Lung microvascular endothelial cell (primary cell): ENCODE data around the gene SYCE1. TPM values are rescaled to one million over a fixed set of nuclear protein-coding genes. Genes with fewer than 3 reads are reported as not detected.
"Not testable (repeated sequence)": the region's sequence is repeated elsewhere in the genome, so short reads cannot be mapped to it uniquely, and the experiment has no call there.

Experiments used
- DNase-seq, 2 donors: peaks; one replicate each; pipeline versions ENCODE4 v3.0.0 to v3.0.0-alpha.2; 2010; ENCODE audit warnings: low read depth in 2 of 2
- total RNA-seq: library from RNA; depleted of rRNA; stranded (reverse); fragments of >200 nt; gene quantifications from 2 replicates; pipeline ENCODE4 v1.2.1, GENCODE V29; 2014

SYCE1 gene, protein sequence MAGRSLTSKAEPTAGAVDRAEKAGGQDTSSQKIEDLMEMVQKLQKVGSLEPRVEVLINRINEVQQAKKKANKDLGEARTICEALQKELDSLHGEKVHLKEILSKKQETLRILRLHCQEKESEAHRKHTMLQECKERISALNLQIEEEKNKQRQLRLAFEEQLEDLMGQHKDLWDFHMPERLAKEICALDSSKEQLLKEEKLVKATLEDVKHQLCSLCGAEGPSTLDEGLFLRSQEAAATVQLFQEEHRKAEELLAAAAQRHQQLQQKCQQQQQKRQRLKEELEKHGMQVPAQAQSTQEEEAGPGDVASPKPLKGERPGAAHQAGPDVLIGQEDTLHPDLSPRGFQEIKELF
- total RNA-seq: not detected in 2 replicates

DNA sequence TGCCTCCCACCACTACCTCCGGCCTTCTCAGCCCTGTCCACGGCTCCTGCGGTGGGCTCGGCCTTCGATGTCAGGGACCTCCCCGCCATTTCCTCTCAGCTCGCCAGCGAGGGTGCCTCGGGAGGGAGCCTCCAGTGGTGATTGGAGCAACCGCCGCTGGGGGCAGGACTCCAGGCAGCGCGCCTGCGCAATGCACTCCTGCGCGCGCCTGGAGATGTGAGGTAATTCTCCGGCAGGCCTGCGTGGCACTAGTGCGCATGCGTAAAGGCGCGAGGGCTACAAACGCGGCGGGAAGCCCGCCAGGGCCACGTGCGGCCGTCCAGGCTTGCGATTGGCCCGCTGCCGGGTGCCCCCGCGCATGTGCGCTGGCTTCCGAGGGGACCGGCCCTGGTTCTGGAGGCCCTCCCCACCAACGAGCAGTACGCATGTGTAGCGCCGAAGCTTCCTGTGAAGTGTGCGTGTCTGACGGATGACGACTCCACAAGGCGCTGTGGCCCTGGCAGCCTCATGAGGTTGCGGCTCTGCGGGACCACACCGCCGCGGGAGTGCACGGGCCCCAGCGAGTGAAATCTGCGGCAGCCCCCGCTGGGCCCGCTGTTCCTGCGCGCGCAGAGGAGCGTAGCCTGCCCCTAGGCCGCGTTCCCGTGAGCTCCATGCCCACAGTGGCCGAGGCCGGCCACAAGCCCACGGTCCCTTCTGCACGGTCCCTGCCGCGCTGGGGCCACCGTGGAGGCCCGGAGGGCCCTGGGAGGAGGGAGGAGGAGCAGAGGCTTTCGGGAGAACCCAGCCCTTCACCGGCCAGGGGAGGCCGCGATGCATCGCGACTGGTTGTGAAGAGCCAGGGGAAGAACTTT is at the start of gene SYCE1:
TSS of gene SYCE1 (minus strand) at position 143 of the 854 bp plus-strand sequence. CDS start at position 89, 54 bp downstream.
- no peak for DNase-seq

- no peak for DNase-seq
Observed at GRCh38 chr10:133614830-133615580, 49.6 kb upstream of the SYCE1 start.

DNA sequence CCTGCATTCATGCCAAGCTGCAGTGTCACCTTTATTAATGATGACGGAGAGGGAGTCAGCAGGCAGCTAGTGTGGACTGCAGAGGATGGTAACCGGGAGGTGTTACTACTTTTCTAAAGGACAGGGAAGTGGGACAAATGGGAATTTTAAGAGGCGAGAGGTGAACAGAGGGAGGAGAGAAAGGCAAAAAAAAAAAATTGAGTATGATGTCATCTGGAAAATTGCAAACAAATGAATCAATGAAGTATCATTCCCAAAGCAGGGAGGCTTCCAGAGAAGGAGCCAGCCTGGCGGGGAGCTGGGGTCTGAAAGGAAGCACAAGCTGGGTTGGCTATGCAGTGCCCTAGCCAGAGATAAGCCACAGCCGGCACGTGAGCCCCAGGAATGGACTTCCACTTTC is 48.3 kb upstream of the SYCE1 start:
- DNase-seq: no peak

DNA sequence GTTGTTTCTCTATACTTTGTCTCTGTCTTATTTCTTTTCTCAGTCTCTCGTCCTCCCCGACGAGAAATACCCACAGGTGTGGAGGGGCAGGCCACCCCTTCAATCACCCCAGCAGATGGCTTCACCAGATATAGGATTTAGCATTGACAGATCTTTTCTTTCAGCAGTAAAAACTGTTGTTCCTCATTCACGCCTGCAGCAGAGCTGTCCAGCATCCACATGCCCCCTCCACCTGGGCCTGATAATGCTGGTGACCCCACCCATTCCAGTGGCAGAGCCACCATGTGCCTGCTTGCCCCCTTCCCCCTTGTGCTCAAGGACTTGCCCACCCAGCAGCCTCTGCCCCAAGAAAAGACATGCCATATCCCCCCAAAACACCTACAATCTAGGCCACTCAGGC is 45.7 kb upstream of the SYCE1 start:
- DNase-seq: no peak

GRCh38 chr10:133608855-133609254 is 43.5 kb upstream of the SYCE1 start:
- peak; percentile 24 to 35 for DNase-seq

- not testable (repeated sequence) for DNase-seq
Observed at GRCh38 chr10:133603434-133603833, 38.1 kb upstream of the SYCE1 start.

GRCh38 chr10:133600657-133601056 is 35.3 kb upstream of the SYCE1 start:
- DNase-seq: no peak

DNA sequence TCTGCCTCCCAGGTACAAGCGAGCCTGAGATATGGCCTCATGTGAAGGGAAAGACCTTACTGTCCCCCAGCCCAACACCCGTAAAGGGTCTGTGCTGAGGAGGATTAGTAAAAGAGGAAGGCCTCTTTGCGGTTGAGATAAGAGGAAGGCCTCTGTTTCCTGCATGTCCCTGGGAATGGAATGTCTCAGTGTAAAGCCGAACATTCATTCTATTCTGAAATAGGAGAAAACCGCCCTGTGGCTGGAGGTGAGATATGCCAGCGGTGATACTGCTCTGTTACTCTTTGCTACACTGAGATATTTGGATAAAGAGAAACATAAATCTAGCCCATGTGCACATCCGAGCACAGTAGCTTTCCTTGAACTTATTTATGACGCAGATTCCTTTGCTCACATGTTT is 34.5 kb upstream of the SYCE1 start:
- not testable (repeated sequence) for DNase-seq

DNA sequence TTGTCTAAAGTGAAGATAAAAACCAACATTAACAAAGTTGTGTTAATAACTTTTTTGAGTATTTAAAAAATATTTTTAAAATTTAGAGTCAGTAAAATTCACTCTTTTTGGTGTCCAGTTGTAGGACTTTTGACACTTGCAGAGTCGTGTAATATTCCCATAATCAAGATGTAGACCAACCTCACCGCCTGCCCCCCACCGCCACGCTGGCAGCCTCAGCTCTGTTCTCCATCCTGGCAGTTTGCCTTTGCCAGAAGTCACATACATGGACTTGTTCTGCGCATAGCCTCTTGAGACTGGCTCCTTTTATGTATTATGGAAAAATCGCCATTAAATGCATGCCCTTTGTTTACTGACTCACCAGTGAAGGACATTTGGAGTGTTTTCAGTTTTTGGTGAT is 27.3 kb upstream of the SYCE1 start:
- DNase-seq: no peak

GRCh38 chr10:133590970-133591359 is 25.6 kb upstream of the SYCE1 start:
- DNase-seq: no peak

DNA sequence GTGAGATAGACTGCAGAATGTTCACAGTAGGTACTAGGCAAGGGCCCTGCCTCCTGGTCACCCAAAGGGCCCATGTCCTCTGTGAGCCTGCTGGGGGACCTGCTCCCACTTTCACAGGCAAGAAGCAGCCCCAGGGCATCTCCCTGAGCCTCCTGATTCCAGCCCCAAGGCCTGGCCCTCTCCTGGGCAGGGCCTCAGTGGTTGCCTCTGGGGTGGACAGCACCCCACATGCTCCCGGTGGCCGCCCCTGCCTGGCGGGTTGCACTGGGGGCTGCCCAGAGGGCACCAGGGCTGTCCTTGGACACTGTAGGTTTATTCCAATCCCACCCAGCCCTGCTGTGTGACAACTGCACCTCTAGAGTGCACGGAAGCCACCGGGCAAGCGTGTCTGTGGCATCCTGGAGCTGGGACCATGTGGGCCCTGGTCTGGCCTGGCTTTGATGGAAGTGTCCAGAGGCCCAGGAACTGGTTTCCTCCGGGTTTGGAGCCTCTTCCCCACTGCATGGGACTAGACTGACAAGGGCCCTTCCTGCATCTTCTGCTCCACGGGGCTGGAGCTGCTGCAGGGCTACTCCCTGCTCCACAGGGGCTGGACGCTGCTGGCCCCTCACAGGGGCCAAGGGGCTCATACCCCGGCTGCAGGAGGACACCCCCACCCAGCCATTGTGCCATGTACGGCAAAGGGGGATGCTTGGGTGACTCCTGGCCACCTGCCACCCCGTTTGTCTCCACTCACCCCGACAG is 25.0 kb upstream of the SYCE1 start:
- no peak for DNase-seq

GRCh38 chr10:133577037-133577436 is 11.7 kb upstream of the SYCE1 start:
- not testable (repeated sequence) for DNase-seq

GRCh38 chr10:133573460-133573859 is 8.1 kb upstream of the SYCE1 start:
- DNase-seq: not testable (repeated sequence)

GRCh38 chr10:133572055-133572454 is 6.7 kb upstream of the SYCE1 start:
- DNase-seq: not testable (repeated sequence)

DNA sequence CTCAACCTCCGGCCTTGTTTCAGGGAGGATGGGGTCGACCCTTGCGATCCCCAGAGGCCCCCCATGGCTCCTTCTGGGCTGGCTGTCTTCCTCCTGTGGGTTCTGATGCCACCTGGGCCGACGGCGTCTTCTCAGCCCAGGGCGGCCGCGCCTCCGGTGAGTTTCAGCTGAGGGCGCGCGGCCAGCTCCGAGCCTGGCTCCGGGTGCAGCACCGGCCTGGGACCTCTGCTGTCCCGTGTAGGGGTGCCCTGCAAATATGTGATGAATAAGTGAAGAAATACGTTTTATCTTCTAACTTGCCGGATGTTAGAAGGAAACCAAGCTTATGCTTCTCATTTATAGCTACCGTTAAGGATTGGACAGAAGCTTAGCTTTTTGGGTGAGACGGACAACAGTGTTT is 4.4 kb upstream of the SYCE1 start:
- not testable (repeated sequence) for DNase-seq

- not testable (repeated sequence) for DNase-seq
Observed at GRCh38 chr10:133568831-133569527, 3.6 kb upstream of the SYCE1 start.

DNA sequence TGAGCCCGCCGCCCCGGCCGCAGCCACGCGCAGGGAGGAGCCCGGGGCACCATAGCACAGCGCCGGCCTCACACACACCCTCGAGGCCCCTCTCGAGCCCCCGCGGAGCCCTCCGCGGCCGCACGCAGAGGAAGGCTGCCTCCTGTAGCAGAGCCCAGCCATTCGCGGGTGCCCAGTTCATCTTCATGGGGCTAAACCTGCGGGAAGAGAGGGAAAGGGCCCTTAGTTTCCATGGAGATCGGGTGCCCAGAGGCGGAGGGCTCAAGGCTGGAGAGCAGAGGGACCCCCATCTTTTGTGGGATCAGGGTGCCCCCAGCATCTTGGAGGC is 2.9 kb upstream of the SYCE1 start:
- DNase-seq: no peak

GRCh38 chr10:133567609-133568286 is 2.4 kb upstream of the SYCE1 start:
- DNase-seq: no peak

DNA sequence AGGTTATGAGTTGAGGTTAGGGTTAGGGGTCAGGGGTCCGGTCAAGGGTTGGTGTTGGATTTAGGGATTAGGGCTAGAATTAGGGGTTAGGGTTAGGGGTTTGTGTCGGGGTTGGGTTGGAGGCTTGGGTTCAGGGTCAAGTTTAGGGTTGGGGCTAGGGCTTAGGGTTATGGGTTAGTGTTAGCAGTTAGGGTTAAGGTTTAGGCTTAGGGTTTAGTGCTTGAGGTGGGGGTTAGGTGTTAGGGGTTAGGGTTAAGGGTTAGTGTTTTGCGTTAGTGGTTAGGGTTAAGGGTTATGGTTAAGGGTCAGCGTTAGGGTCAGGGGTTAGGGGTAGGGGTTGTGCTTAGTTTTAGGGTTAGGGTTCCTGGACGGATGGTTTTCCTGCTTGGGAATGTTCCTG is 1.7 kb upstream of the SYCE1 start:
- DNase-seq: no peak

DNA sequence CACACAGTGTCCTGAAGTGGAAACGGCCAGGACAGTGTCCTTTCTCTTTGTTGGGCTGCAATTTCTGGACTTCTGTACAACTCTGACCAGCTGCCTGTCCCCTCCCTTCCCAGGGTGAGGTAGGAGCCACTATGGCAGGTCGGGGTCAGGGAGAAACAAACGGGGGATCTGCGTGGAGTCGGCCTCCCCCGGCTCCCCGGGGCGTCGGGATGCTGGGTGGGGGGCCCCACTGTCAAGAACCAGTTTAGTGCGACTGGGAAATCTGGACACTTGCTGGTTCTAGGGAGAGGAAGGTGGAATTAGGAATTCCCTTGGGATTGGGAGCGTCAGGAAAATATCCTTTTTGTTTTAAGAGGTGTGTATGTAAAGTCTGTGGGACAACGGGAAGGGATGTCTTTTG is 567 bp downstream of the SYCE1 start:
- DNase-seq: no peak
